ENCODE data around the gene CRYAB. TPM values are rescaled to one million over a fixed set of nuclear protein-coding genes. Genes with fewer than 3 reads are reported as not detected.

CRYAB gene, protein sequence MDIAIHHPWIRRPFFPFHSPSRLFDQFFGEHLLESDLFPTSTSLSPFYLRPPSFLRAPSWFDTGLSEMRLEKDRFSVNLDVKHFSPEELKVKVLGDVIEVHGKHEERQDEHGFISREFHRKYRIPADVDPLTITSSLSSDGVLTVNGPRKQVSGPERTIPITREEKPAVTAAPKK
- 16.0 TPM for total RNA-seq

DNA sequence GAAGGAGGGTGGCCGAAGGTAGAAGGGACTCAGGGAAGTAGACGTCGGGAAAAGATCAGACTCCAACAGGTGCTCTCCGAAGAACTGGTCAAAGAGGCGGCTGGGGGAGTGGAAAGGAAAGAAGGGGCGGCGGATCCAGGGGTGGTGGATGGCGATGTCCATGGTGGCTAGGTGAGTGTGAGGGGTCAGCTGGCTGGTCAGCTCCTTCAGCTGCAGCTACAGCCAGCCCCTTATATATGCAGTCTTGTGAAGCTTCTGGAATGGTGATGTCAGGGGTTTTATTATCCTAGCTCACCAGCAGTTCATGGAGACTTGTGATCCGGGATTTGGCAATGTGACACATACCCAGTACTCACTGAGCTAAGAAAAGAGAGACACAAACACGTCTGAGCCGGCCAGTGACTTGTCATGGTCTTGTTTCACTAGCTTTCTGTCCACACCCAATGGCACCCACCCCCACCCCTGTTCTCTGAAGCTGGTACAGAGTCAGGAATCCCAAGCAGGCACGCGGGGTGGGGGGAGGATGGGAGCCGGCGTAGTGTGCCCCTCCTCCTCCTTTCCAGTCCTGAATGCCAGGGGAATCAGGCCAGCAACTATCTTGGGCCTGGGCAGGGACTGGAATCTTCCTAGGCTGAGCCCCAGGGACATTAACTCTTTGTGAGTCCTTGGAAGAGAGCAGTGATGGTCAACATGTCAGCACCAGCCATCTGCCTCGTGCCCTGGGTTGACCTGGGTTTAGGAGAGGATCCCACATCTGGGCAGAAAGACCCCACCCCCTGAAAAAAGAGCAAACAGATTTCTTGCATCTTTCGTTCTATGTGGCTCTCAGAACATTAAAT lies at the start of gene CRYAB:
TSS of gene CRYAB (minus strand) at position 208 of the 839 bp plus-strand sequence. CDS start at position 162, 46 bp downstream.

DNA sequence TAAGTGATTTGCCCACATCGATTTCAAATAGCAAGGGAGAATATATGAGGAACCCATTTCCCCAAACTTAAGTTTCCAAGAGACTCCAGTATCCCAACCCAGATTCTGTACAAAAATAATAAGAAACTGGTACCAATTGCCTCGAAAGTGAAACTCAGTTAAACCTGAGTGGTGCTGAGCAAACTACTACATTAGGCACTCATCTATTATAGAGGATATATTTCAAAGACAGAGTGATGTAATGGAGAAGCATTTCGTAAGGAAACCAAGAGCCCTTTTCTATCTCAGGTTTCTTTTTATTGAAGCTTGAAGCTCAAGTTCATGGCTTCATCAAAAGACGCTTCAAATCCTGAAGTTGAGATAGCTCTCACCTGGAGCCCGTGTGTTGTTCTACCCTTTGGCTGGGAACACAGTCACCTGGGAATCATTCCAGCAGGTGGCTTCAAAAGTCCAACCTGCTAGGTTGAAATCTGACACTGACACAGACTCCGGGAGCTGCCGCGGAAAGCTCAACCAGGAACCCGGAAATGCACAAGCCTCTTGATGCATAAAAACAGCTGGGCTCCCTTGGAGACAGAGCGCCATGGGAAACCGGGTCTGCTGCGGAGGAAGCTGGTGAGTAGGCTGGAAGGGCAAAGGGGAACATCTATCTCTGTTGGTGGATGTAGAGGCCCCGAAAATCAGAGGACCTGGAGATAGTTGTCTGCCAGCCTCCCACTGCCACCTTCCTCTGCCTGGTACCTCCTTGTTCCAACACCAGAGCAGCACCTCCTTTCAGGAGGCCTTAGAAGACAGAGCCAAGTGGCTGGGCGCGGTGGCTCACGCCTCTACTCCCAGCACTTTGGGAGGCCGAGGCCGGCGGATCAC lies 7.1 kb upstream of the CRYAB start, which contains the start of gene C11orf52:
TSS of gene C11orf52 (plus strand) at position 524 of the 867 bp plus-strand sequence. CDS start at position 584, 60 bp downstream.

GRCh38 chr11:111912535-111912934 lies 965 bp upstream of the CRYAB start, which contains the start of gene HSPB2:
Gene HSPB2 (plus strand): TSS chr11:111912734. CDS start chr11:111912830, 96 bp downstream.

GRCh38 chr11:111878849-111879636 lies 32.5 kb downstream of the CRYAB start, which contains the start of the genes CFAP68 and FDXACB1:
Gene CFAP68 (plus strand): TSS chr11:111879541. CDS start chr11:111879561, 20 bp downstream.
Gene FDXACB1 (minus strand): TSS chr11:111879165. CDS start chr11:111879132, 33 bp downstream.

GRCh38 chr11:111870886-111871692 lies 40.5 kb downstream of the CRYAB start, which contains the start of gene ALG9:
Gene ALG9 (minus strand): TSS chr11:111871581. CDS start chr11:111871482, 99 bp downstream.

Small RNA genes within 50 kb of the gene (small RNA-seq; reads per million reads assigned to genes)
- not detected for gene C11orf52 (ENCODE audit: low replicate concordance)
- not detected for gene GNG5P3 (ENCODE audit: low replicate concordance)
- not detected for gene RNA5SP351 (ENCODE audit: low replicate concordance)
- gene RPL37AP8 (ENCODE audit: low replicate concordance): not detected

Other genes with a start within 250 kb of the CRYAB start
- gene PPP2R1B, start 145.4 kb downstream of the CRYAB start, total RNA-seq: 24.4 TPM
- gene ALG9, start 40.2 kb downstream of the CRYAB start, total RNA-seq: 113 TPM
- 8.1 TPM for gene FDXACB1, start 32.6 kb downstream of the CRYAB start, total RNA-seq
- gene CFAP68, start 32.2 kb downstream of the CRYAB start, total RNA-seq: 14.1 TPM
- not detected for gene HSPB2, start 964 bp upstream of the CRYAB start, total RNA-seq
- gene C11orf52, start 7.1 kb upstream of the CRYAB start, total RNA-seq: not detected
- gene DIXDC1, start 25.6 kb upstream of the CRYAB start, total RNA-seq: 83.6 TPM
- gene DLAT, start 113.6 kb upstream of the CRYAB start, total RNA-seq: 36.9 TPM
- gene PIH1D2, start 162.2 kb upstream of the CRYAB start, total RNA-seq: 2.2 TPM
- 32.2 TPM for gene NKAPD1, start 162.5 kb upstream of the CRYAB start, total RNA-seq
- gene TIMM8B, start 175.0 kb upstream of the CRYAB start, total RNA-seq: 48.8 TPM
- 67.0 TPM for gene SDHD, start 175.1 kb upstream of the CRYAB start, total RNA-seq

All from parietal lobe (tissue), 2 donors.